Breast epithelium (tissue), 3 donors: Measurements from ENCODE around the gene C6orf163.

Experiments used
- POLR2A ChIP-seq: fragments of 450-650 bp; IDR thresholded peaks from one replicate; pipeline ENCODE4 v1.6.1; 2016; ENCODE audit warnings: antibody characterized with exemption, mild to moderate bottlenecking, moderate library complexity
- TF ChIP-seq, protein P1 (sequence below), 3 donors: fragments of 450-650 bp; IDR thresholded peaks; one replicate each; pipeline ENCODE4 v1.5.1; 2016 to 2017; ENCODE audit warnings: antibody characterized with exemption in 3 of 3, mild to moderate bottlenecking in 3 of 3, moderate library complexity in 3 of 3

DNA sequence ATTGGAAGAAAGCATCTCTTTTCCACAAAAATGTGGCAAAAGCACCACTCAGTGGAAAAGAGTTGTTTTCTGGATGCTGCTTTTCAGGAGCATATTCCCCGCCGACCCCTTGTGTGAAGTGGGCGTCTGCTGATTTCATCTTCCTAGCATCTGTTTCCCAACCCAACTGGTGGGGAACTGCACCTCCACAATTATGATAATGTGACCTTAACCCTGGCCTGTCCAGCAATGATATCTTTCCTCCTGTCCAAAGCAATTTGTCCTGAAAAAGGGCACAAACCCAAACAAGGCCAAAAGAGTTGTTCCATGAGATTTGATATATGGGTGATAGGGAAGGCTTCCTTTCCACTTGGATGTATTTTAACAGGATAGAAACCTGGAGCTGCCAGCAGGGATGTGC, 29.5 kb upstream of the C6orf163 start:
- TF ChIP-seq, protein P1, sequence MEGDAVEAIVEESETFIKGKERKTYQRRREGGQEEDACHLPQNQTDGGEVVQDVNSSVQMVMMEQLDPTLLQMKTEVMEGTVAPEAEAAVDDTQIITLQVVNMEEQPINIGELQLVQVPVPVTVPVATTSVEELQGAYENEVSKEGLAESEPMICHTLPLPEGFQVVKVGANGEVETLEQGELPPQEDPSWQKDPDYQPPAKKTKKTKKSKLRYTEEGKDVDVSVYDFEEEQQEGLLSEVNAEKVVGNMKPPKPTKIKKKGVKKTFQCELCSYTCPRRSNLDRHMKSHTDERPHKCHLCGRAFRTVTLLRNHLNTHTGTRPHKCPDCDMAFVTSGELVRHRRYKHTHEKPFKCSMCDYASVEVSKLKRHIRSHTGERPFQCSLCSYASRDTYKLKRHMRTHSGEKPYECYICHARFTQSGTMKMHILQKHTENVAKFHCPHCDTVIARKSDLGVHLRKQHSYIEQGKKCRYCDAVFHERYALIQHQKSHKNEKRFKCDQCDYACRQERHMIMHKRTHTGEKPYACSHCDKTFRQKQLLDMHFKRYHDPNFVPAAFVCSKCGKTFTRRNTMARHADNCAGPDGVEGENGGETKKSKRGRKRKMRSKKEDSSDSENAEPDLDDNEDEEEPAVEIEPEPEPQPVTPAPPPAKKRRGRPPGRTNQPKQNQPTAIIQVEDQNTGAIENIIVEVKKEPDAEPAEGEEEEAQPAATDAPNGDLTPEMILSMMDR (IDR thresholded peaks at IDR 0.05) = no peak
- TF ChIP-seq POLR2A = no peak
